ENCODE results near the gene CYP2W1. TPM values are rescaled to one million over a fixed set of nuclear protein-coding genes. Genes with fewer than 3 reads are reported as not detected.
A peak's percentile ranks its signal among the peaks of the same experiment; 100 is the strongest.
"Not testable (repeated sequence)": the region's sequence is repeated elsewhere in the genome, so short reads cannot be mapped to it uniquely, and the experiment has no call there.

The CYP2W1 gene
- total RNA-seq, 2 donors from 2014 or later = not detected

DNA sequence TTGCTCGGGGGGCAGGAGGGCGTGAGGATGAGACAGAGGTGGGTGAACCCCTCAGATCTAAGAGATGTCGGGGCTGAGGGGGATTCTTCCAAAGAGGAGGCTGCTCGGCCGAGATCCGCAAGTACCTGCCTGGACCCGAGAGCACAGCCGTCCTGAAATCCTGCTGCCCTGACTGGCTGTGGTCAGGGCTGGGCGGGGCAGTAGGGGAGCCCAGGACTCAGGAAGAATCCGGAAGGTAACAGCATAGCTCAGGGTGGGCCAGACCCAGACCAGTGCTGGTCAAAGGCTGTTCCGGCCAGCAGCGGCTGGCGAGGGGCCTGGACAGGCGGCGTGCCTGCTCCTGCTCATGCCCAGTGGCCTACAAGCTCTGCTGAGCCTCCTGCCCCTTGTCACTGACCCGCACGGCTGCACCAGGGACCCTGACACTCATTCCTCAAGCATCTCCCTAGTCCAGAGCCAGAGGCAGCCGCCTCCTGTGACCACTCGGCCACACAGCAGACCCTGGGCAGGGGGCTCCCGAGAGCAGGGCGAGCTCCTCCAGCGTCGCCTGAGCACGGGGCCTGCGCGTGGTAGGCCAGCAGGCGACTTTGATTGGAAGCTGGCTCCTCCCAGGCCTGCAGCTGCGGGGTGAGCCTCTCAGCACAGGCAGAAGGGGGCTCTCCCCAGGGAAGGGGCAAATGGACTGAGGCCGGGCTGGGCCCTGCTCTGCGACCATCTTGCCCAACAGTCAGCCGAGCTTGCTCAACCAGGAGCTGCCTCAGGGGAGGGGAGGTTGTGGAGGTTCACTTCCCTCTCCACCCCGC lies 25.4 kb upstream of the CYP2W1 start:
- H3K36me3 Mint-ChIP-seq (ENCODE audit: low read depth) = no peaks in the 10 kb centered on the region
- peaks cover 13% of the 10 kb centered on the region for H3K27me3 Mint-ChIP-seq
- no peak overlapping the region for H3K4me3 Mint-ChIP-seq
- H3K4me1 Mint-ChIP-seq = peaks cover 6% of the 10 kb centered on the region
- no peak overlapping the region for H3K27ac Mint-ChIP-seq
- ATAC-seq (no peak), DNase-seq (no peak)
- H3K9me3 ChIP-seq (ENCODE audit: control insufficient read depth, low read length, poor library complexity, severe bottlenecking) = no peaks in the 10 kb centered on the region

DNA sequence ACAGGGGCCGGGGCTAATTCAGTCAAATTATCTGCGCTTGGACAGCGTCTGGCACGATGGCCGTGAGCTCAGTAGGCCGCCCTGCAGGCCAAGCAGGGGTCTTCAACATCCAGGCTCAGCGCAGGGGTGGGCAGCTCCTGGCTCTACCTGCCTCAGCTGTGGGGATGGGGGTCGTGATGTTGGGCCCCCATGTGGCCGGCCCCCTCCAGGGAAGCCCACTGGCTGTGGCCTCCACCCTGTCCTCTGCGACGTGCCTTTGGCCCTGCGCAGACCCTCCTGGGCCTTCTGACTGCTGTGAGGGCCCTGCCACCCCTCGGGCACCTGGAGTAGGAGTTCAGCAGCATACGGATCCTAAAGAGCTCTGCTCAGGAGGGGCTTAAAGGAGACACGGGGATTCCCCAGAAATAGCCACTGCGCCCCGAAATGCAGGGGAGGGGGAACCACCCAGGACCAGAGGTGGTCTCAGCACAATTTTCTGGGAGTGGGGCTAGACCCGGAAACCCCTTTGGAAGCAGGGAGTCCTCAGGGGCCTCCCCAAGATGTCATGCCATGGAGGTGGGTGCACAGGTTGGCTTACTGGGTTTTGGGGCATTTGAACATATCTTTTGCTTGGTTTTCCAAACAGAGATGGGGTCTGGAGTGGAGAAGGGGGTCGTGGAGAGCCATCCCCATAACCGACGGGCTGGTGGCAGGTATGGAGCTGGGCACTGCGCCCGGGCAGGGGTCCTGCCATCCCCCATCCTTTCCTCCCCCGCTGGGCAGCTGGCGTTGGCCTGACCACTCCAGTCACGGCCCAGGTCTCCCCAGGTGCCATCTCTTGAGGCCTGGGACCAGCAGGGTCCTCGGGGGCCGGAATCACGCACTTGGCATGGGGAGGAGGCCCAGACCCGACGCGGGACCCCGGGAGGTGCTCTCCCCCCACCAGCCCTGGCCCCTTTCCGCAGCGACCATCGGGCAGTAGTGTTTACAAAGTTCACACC lies 24.5 kb upstream of the CYP2W1 start:
- Mint-ChIP-seq H3K36me3 (ENCODE audit: low read depth) (no peaks in the 10 kb centered on the region), H3K27me3 (peaks cover 13% of the 10 kb centered on the region), H3K4me3 (peak overlapping the region; percentile 31), H3K27ac (no peak overlapping the region), H3K4me1 (peaks cover 8% of the 10 kb centered on the region)
- ATAC-seq = no peak
- no peaks in the 10 kb centered on the region for H3K9me3 ChIP-seq (ENCODE audit: control insufficient read depth, low read length, poor library complexity, severe bottlenecking)
- DNase-seq = no peak

GRCh38 chr7:959271-959670 lies 23.7 kb upstream of the CYP2W1 start:
- no peaks in the 10 kb centered on the region for H3K9me3 ChIP-seq (ENCODE audit: control insufficient read depth, low read length, poor library complexity, severe bottlenecking)
- peaks cover 10% of the 10 kb centered on the region for H3K4me1 Mint-ChIP-seq
- no peak overlapping the region for H3K27ac Mint-ChIP-seq
- peak overlapping the region; percentile 31 for H3K4me3 Mint-ChIP-seq
- DNase-seq (no peak), ATAC-seq (no peak)
- H3K27me3 Mint-ChIP-seq = peaks cover 13% of the 10 kb centered on the region
- H3K36me3 Mint-ChIP-seq (ENCODE audit: low read depth) = no peaks in the 10 kb centered on the region

- H3K9me3 ChIP-seq (ENCODE audit: control insufficient read depth, low read length, poor library complexity, severe bottlenecking); H3K27ac Mint-ChIP-seq; DNase-seq; H3K36me3 Mint-ChIP-seq (ENCODE audit: low read depth); H3K4me3 Mint-ChIP-seq; ATAC-seq: not testable (repeated sequence)
- H3K4me1 Mint-ChIP-seq = peaks cover 10% of the 10 kb centered on the region
- H3K27me3 Mint-ChIP-seq = peaks cover 13% of the 10 kb centered on the region
These were observed 23.2 kb upstream of the CYP2W1 start for GRCh38 chr7:959740-960139.

GRCh38 chr7:960269-960871 lies 22.6 kb upstream of the CYP2W1 start:
- no peaks in the 10 kb centered on the region for H3K9me3 ChIP-seq (ENCODE audit: control insufficient read depth, low read length, poor library complexity, severe bottlenecking)
- Mint-ChIP-seq H3K27ac (no peak overlapping the region), H3K4me1 (peaks cover 10% of the 10 kb centered on the region), H3K36me3 (ENCODE audit: low read depth) (no peaks in the 10 kb centered on the region), H3K27me3 (peaks cover 11% of the 10 kb centered on the region), H3K4me3 (no peak overlapping the region)
- no peak for DNase-seq
- ATAC-seq = no peak

DNA sequence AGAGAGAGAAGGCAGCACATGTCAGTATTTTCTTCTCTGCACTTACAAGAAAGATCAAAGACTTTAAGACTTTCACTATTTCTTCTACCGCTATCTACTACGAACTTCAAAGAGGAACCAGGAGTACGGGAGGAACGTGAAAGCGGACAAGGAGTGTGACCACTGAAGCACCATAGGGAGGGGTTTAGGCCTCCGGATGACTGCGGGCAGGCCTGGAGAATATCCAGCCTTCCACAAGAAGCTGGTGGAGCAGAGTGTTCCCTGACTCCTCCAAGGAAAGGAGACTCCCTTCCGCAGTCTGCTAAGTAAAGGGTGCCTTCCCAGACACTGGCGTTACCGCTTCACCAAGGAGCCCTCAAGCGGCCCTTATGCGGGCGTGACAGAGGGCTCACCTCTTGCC lies 22.0 kb upstream of the CYP2W1 start:
- H3K4me3 Mint-ChIP-seq; H3K27ac Mint-ChIP-seq; ATAC-seq; H3K27me3 Mint-ChIP-seq; H3K36me3 Mint-ChIP-seq (ENCODE audit: low read depth); DNase-seq; H3K9me3 ChIP-seq (ENCODE audit: control insufficient read depth, low read length, poor library complexity, severe bottlenecking): not testable (repeated sequence)
- H3K4me1 Mint-ChIP-seq = peaks cover 10% of the 10 kb centered on the region

DNA sequence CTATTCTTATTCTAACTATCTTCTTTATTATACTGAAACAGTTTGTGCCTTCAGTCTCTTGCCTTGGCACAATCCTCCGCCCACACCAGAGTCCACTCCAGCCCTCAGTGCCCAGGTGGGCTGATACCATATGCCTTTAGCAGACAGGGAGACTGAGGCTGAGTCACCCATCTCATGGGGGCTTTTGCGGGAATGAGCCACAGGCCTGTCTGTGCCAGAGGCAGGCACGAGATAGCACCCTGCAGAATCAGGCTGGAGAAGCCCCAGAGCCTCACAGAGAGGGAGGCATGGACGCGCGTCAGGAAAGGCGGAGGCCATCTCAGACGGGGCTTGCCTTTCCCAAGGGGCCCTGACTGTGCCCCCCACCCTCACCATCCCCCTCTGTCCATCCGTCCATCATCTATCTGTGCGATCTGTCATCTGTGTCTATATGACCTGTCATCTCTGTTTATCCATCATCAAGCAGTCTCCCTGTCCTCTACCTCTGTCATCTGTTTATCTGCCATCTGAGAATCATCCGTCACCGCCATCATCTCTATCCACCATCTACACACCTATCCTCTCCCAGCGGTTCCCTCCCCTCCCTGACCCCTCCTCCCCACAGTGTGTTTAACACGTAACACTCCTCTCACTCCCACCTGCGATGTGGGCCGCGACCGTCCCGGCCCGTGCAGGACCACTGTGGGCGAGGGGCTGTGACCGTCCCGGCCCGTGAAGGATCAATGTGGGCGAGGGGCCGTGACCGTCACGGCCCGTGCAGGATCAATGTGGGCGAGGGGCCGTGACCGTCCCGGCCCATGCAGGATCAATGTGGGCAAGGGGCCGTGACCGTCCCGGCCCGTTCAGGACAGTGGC lies 21.2 kb upstream of the CYP2W1 start:
- no peak overlapping the region for H3K27ac Mint-ChIP-seq
- H3K9me3 ChIP-seq (ENCODE audit: control insufficient read depth, low read length, poor library complexity, severe bottlenecking) = no peaks in the 10 kb centered on the region
- H3K4me1 Mint-ChIP-seq = peaks cover 17% of the 10 kb centered on the region
- DNase-seq (no peak), ATAC-seq (no peak)
- H3K4me3 Mint-ChIP-seq = no peak overlapping the region
- H3K27me3 Mint-ChIP-seq = peaks cover 9% of the 10 kb centered on the region
- peaks cover 3% of the 10 kb centered on the region for H3K36me3 Mint-ChIP-seq (ENCODE audit: low read depth)

DNA sequence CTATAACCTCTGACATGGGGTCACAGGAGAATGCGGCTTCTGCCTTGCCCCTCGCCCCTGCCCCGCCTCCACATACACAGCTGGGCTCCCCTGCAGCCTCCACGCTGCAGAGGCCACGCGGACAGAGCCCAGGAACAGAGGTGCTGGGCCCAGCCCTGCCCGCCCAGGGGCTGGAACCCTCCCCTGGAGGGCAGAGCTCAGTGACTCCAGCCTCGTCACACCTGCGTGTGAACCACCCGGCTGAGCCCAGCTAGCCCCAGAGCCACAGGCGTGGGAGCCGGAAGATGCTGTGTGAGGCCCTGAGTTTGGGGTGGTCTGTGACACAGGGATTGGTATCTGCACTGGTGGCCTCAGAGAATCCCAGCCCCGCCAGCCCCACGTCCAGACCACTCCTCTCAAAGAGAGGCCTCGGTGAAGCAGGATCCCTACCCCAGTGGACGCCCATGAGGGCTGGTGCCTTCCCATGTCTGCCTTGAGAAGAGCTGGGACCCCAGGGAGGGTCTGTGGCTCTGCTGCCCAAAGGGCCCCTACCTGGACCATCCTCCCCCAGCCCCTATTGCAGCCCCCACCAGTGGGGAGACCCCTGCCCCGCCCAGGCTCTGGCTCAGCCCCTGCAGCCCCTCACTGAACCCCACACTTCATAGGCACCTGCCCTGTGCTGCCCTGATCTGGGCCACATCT lies 20.4 kb upstream of the CYP2W1 start:
- DNase-seq = no peak
- Mint-ChIP-seq H3K36me3 (ENCODE audit: low read depth) (peaks cover 3% of the 10 kb centered on the region), H3K4me3 (no peak overlapping the region), H3K4me1 (peaks cover 17% of the 10 kb centered on the region), H3K27me3 (peaks cover 9% of the 10 kb centered on the region), H3K27ac (no peak overlapping the region)
- no peaks in the 10 kb centered on the region for H3K9me3 ChIP-seq (ENCODE audit: control insufficient read depth, low read length, poor library complexity, severe bottlenecking)
- ATAC-seq = no peak

GRCh38 chr7:963236-964078 lies 19.5 kb upstream of the CYP2W1 start:
- peak; percentile 23 for ATAC-seq
- Mint-ChIP-seq H3K4me1 (peaks cover 17% of the 10 kb centered on the region), H3K36me3 (ENCODE audit: low read depth) (peaks cover 7% of the 10 kb centered on the region), H3K4me3 (no peak overlapping the region), H3K27me3 (peaks cover 9% of the 10 kb centered on the region), H3K27ac (no peak overlapping the region)
- DNase-seq = no peak
- H3K9me3 ChIP-seq (ENCODE audit: control insufficient read depth, low read length, poor library complexity, severe bottlenecking) = no peaks in the 10 kb centered on the region

GRCh38 chr7:964401-965231 lies 18.4 kb upstream of the CYP2W1 start:
- no peak overlapping the region for H3K4me3 Mint-ChIP-seq
- ATAC-seq (no peak), DNase-seq (no peak)
- peak overlapping the region; percentile 88 for H3K27ac Mint-ChIP-seq
- peaks cover 7% of the 10 kb centered on the region for H3K36me3 Mint-ChIP-seq (ENCODE audit: low read depth)
- H3K9me3 ChIP-seq (ENCODE audit: control insufficient read depth, low read length, poor library complexity, severe bottlenecking) = no peaks in the 10 kb centered on the region
- H3K27me3 Mint-ChIP-seq = peaks cover 9% of the 10 kb centered on the region
- peaks cover 17% of the 10 kb centered on the region for H3K4me1 Mint-ChIP-seq

Measured in T-helper 17 cell (primary cell).